Neural cell (in vitro differentiated cells): Measurements from ENCODE around the gene RNF34.

ENCODE experiments used
- EZH2 ChIP-seq: fragments of 200-600, 300-800 bp; shearing (Covaris generic), sonication (generic); IDR thresholded peaks from 2 replicates; pipeline ENCODE4 v1.6.1; 2014; ENCODE audit warnings: antibody characterized with exemption, low read length, borderline replicate concordance, mild to moderate bottlenecking; ENCODE audit not compliant: insufficient read depth, poor library complexity, severe bottlenecking
- POLR2AphosphoS5 ChIP-seq: IDR thresholded peaks from 2 replicates; pipeline ENCODE4 v1.6.1; 2012
- TAF1 ChIP-seq: IDR thresholded peaks from 2 replicates; pipeline ENCODE4 v1.6.1; 2012; ENCODE audit warnings: low read depth
- TF ChIP-seq, protein P1 (sequence below): fragments of 450-650 bp; IDR thresholded peaks from 2 replicates; pipeline ENCODE4 v1.5.1; 2014; ENCODE audit warnings: antibody characterized with exemption, mild to moderate bottlenecking, moderate library complexity; ENCODE audit not compliant: poor library complexity, severe bottlenecking
- TF ChIP-seq, protein P2 (sequence below): IDR thresholded peaks from 2 replicates; pipeline ENCODE4 v1.6.1; 2012; ENCODE audit warnings: borderline replicate concordance

DNA sequence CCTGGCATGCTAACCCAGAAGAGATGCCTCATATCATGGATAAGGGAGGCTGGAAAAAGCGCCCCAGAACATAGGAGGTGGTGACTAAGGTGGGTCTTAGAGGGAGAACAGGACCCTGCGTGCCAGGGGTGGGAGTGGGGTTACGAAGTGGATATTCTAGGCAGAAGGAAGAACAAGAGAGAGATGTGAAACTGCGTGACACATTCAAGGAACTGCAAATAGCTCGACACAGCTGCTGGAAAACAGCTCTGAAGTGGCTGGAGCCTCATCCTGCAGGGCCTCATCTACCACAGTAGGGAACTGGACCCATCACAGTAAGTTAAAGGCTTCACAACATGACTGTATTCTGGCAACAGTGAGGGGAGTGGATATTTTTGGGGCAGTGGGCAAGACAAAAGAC, 61.1 kb downstream of the RNF34 start:
- TF ChIP-seq, protein P1, sequence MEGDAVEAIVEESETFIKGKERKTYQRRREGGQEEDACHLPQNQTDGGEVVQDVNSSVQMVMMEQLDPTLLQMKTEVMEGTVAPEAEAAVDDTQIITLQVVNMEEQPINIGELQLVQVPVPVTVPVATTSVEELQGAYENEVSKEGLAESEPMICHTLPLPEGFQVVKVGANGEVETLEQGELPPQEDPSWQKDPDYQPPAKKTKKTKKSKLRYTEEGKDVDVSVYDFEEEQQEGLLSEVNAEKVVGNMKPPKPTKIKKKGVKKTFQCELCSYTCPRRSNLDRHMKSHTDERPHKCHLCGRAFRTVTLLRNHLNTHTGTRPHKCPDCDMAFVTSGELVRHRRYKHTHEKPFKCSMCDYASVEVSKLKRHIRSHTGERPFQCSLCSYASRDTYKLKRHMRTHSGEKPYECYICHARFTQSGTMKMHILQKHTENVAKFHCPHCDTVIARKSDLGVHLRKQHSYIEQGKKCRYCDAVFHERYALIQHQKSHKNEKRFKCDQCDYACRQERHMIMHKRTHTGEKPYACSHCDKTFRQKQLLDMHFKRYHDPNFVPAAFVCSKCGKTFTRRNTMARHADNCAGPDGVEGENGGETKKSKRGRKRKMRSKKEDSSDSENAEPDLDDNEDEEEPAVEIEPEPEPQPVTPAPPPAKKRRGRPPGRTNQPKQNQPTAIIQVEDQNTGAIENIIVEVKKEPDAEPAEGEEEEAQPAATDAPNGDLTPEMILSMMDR = no peak
- TF ChIP-seq EZH2 (no peak), TAF1 (no peak), POLR2AphosphoS5 (no peak)
- TF ChIP-seq, protein P2, sequence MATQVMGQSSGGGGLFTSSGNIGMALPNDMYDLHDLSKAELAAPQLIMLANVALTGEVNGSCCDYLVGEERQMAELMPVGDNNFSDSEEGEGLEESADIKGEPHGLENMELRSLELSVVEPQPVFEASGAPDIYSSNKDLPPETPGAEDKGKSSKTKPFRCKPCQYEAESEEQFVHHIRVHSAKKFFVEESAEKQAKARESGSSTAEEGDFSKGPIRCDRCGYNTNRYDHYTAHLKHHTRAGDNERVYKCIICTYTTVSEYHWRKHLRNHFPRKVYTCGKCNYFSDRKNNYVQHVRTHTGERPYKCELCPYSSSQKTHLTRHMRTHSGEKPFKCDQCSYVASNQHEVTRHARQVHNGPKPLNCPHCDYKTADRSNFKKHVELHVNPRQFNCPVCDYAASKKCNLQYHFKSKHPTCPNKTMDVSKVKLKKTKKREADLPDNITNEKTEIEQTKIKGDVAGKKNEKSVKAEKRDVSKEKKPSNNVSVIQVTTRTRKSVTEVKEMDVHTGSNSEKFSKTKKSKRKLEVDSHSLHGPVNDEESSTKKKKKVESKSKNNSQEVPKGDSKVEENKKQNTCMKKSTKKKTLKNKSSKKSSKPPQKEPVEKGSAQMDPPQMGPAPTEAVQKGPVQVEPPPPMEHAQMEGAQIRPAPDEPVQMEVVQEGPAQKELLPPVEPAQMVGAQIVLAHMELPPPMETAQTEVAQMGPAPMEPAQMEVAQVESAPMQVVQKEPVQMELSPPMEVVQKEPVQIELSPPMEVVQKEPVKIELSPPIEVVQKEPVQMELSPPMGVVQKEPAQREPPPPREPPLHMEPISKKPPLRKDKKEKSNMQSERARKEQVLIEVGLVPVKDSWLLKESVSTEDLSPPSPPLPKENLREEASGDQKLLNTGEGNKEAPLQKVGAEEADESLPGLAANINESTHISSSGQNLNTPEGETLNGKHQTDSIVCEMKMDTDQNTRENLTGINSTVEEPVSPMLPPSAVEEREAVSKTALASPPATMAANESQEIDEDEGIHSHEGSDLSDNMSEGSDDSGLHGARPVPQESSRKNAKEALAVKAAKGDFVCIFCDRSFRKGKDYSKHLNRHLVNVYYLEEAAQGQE = no peak
